ENCODE results near the gene NR5A2. TPM values are rescaled to one million over a fixed set of nuclear protein-coding genes. Genes with fewer than 3 reads are reported as not detected.
A peak's percentile ranks its signal among the peaks of the same experiment; 100 is the strongest.

The NR5A2 gene
- total RNA-seq, 1 donor from 2014 or later, result 0.98 TPM

- Histone ChIP-seq H3K9me3 (no peaks in the 10 kb centered on the region), H3K4me1 (no peaks in the 10 kb centered on the region), H3K4me3 (no peak overlapping the region), H3K36me3 (no peaks in the 10 kb centered on the region), H3K27ac (no peak overlapping the region), H3K27me3 (no peaks in the 10 kb centered on the region)
- TF ChIP-seq POLR2A (IDR thresholded peaks at IDR 0.05) (no peak), POLR2AphosphoS5 (IDR thresholded peaks at IDR 0.05; ENCODE audit: insufficient read depth in 1 of 2, low read depth in 1 of 2) (no peak)
- TF ChIP-seq, protein P1, sequence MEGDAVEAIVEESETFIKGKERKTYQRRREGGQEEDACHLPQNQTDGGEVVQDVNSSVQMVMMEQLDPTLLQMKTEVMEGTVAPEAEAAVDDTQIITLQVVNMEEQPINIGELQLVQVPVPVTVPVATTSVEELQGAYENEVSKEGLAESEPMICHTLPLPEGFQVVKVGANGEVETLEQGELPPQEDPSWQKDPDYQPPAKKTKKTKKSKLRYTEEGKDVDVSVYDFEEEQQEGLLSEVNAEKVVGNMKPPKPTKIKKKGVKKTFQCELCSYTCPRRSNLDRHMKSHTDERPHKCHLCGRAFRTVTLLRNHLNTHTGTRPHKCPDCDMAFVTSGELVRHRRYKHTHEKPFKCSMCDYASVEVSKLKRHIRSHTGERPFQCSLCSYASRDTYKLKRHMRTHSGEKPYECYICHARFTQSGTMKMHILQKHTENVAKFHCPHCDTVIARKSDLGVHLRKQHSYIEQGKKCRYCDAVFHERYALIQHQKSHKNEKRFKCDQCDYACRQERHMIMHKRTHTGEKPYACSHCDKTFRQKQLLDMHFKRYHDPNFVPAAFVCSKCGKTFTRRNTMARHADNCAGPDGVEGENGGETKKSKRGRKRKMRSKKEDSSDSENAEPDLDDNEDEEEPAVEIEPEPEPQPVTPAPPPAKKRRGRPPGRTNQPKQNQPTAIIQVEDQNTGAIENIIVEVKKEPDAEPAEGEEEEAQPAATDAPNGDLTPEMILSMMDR (IDR thresholded peaks at IDR 0.05), result no peak
- DNase-seq (ENCODE audit: extremely low spot score in 2 of 2), result no peak
- intact Hi-C loops (cut with DNase I), result no loop called here
These were observed 48.0 kb downstream of the NR5A2 start for GRCh38 chr1:200075522-200075921.

DNA sequence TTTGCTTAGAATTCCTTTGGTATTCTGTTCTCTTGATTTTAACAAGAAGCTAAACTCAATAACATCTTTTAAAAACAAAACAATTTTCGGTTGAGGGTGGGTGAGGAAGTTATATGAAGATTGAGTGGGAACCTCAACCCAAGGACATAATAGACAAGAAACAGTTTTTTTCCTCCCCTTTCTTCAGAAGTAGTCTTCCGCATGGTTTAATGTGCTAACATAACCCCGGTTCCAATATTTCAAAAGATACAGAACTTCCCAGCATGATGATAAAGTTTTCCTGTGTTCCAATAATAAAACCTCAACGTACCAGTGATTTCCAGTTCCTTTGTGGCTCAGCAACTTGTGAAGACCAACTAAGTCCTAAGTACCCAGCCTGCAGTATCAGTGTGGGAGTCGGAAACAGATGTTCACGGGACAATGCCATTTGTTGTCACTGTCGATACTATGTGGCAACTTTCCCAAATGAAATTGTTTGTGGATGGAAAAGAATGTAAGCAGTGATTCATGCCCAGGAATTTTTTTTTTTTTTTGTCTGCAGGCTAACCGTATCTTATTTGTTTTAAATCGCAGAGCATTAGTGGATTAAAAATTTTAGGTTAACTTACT, 48.5 kb downstream of the NR5A2 start:
- no peak overlapping the region for H3K4me3 ChIP-seq
- H3K4me1 ChIP-seq, result no peaks in the 10 kb centered on the region
- TF ChIP-seq, protein P1 (IDR thresholded peaks at IDR 0.05), result no peak
- TF ChIP-seq POLR2AphosphoS5 (IDR thresholded peaks at IDR 0.05; ENCODE audit: insufficient read depth in 1 of 2, low read depth in 1 of 2), result peak in 1 of 2 donors; percentile 75
- no peaks in the 10 kb centered on the region for H3K36me3 ChIP-seq
- no peak for DNase-seq (ENCODE audit: extremely low spot score in 2 of 2)
- H3K27ac ChIP-seq, result no peak overlapping the region
- no peaks in the 10 kb centered on the region for H3K27me3 ChIP-seq
- H3K9me3 ChIP-seq, result no peaks in the 10 kb centered on the region
- intact Hi-C loops (cut with DNase I), result no loop called here

DNA sequence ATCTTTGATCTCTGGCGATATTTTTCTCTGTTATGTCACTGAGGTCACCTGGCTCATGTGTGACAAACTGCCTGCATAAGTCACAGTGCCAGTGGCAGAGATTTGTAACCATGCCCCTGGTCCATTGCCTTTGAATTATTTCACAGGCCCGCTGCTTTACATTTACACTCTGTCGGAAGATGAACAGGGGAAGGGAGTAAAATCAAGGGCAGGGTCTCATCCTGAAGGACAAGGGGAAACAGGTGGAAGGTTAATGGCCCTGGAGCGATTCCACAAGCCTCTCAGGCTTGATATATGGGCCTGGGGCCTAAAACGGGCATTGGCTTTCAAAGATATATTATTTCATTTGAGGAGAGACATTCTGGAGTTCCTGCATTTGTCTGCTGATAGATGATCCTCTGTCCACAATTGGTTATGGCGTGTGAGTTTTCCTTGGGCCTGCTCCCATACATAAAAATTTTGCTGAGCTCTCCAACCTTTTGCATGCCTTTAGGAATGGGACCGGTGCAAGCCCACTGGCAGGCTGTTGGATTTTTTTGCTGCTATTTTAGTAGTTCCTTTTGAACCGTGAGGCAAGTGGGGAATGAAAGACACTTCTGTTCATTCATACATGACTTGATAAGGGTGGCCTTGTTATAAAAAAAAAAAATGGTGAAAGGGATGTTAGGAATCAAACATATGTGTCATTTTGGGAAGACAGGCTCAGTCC, 51.9 kb downstream of the NR5A2 start:
- intact Hi-C loops (cut with DNase I), result no loop called here
- H3K4me1 ChIP-seq, result no peaks in the 10 kb centered on the region
- no peak for DNase-seq (ENCODE audit: extremely low spot score in 2 of 2)
- TF ChIP-seq POLR2AphosphoS5 (IDR thresholded peaks at IDR 0.05; ENCODE audit: insufficient read depth in 1 of 2, low read depth in 1 of 2) (no peak), POLR2A (IDR thresholded peaks at IDR 0.05) (no peak)
- TF ChIP-seq, protein P1 (IDR thresholded peaks at IDR 0.05), result no peak
- no peak overlapping the region for H3K4me3 ChIP-seq
- no peaks in the 10 kb centered on the region for H3K27me3 ChIP-seq
- H3K36me3 ChIP-seq, result no peaks in the 10 kb centered on the region
- H3K27ac ChIP-seq, result no peak overlapping the region
- H3K9me3 ChIP-seq, result no peaks in the 10 kb centered on the region

DNA sequence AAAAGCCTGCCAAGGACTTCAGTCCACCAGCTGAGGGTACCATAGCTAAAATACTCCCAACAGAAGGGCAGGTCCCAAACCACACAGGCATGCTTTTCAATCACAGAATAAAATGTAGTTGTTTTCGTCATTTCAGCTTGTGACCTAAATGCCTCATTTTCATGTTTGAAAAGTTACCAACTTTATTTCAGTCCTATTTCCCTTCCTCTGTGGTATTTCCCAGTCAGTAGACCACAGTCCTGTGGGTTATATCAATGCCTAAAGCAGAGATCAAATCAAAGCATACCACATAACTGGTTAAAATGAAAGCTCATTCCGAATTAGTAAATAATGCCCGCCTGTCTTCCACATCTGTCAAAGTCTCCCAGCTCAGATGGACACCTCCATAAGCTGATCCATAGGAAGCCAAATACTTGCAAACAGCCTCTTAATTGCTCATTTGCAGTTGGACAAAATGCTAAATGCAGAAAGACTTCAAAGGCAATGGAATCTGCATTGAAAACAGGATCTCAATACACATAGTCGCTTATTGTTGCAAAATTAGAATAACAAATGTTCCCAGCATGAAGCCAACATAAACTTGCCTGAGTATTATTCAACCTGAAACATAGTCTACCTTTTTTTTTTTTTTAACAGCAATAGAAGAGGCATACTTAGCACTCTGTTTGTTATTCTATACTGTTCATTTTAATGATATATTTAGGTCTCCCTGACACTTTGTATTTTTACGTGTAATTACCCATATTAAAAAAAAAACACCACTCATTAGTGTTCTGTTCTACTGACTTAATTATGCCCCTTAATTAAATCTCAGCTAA, 53.9 kb downstream of the NR5A2 start:
- no peak for DNase-seq (ENCODE audit: extremely low spot score in 2 of 2)
- no peaks in the 10 kb centered on the region for H3K9me3 ChIP-seq
- no peak overlapping the region for H3K4me3 ChIP-seq
- H3K4me1 ChIP-seq, result no peaks in the 10 kb centered on the region
- no peaks in the 10 kb centered on the region for H3K27me3 ChIP-seq
- intact Hi-C loops (cut with DNase I), result no loop called here
- H3K36me3 ChIP-seq, result no peaks in the 10 kb centered on the region
- no peak overlapping the region for H3K27ac ChIP-seq
- TF ChIP-seq, protein P1 (IDR thresholded peaks at IDR 0.05), result no peak
- TF ChIP-seq POLR2AphosphoS5 (IDR thresholded peaks at IDR 0.05; ENCODE audit: insufficient read depth in 1 of 2, low read depth in 1 of 2) (no peak), POLR2A (IDR thresholded peaks at IDR 0.05) (no peak)

DNA sequence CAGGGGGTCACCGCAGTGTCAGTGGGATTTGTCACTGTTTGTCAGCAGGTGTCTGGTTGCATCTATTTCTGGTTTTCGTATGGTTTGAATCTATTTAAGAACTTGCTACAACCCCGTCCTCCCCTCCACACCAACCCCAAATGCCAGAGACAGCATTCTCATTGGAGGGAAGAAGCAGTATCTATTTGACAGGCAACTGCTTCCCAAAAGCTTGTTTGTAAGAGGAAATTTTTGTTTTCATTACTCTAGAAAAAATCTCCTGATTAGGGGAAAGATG, 54.4 kb downstream of the NR5A2 start:
- intact Hi-C loops (cut with DNase I), result no loop called here
- no peak for DNase-seq (ENCODE audit: extremely low spot score in 2 of 2)
- Histone ChIP-seq H3K27me3 (no peaks in the 10 kb centered on the region), H3K4me3 (no peak overlapping the region), H3K36me3 (no peaks in the 10 kb centered on the region), H3K9me3 (no peaks in the 10 kb centered on the region), H3K27ac (no peak overlapping the region), H3K4me1 (no peaks in the 10 kb centered on the region)
- TF ChIP-seq, protein P1 (IDR thresholded peaks at IDR 0.05), result no peak
- TF ChIP-seq POLR2AphosphoS5 (IDR thresholded peaks at IDR 0.05; ENCODE audit: insufficient read depth in 1 of 2, low read depth in 1 of 2) (no peak), POLR2A (IDR thresholded peaks at IDR 0.05) (no peak)

Data from vagina (tissue), 2 donors.